Kidney (tissue), 22 donors: ENCODE data around the gene NUP62. TPM values are rescaled to one million over a fixed set of nuclear protein-coding genes. Genes with fewer than 3 reads are reported as not detected.
A peak's percentile ranks its signal among the peaks of the same experiment; 100 is the strongest.

Source experiments
- DNase-seq, 5 donors: peaks; one replicate each; pipeline ENCODE4 v3.0.0-alpha.2; 2013 to 2020
- FAIRE-seq: peaks from 2 replicates; lab custom pipeline; 2012; peaks lifted over from hg19 to GRCh38; lab: Jason Lieb, UNC
- H3K27ac ChIP-seq, 2 donors: one replicate each; pipeline ENCODE4 v1.7.0; 2013; ENCODE audit warnings: low read depth in 2 of 2, low read length in 2 of 2, inconsistent platforms in 1 of 2
- H3K27me3 ChIP-seq: one replicate; pipeline ENCODE4 v1.7.1; 2013; ENCODE audit warnings: low read length, inconsistent platforms; ENCODE audit not compliant: control insufficient read depth, insufficient read depth
- H3K36me3 ChIP-seq, 3 donors: one replicate each; pipeline versions ENCODE4 v1.7.0 to v1.7.1; 2013; ENCODE audit warnings: low read length in 3 of 3, control low read depth in 1 of 3, inconsistent platforms in 1 of 3; ENCODE audit not compliant: insufficient read depth in 3 of 3, control insufficient read depth in 2 of 3
- H3K4me1 ChIP-seq, 3 donors: one replicate each; pipeline versions ENCODE4 v1.7.0 to v1.7.1; 2013; ENCODE audit warnings: low read length in 3 of 3, inconsistent platforms in 1 of 3, low read depth in 1 of 3; ENCODE audit not compliant: control insufficient read depth in 2 of 3, insufficient read depth in 2 of 3
- H3K4me3 ChIP-seq, 3 donors: one replicate each; pipeline versions ENCODE4 v1.7.0 to v1.8.1; 2013; ENCODE audit warnings: low read length in 3 of 3, control low read depth in 1 of 3, inconsistent platforms in 1 of 3
- H3K9ac ChIP-seq, 3 donors: one replicate each; pipeline versions ENCODE4 v1.7.0 to v1.7.1; 2013; ENCODE audit warnings: low read length in 3 of 3, control low read depth in 1 of 3, inconsistent platforms in 1 of 3
- H3K9me3 ChIP-seq, 3 donors: one replicate each; pipeline versions ENCODE4 v1.7.0 to v1.7.1; 2013; ENCODE audit warnings: low read length in 3 of 3, control low read depth in 1 of 3, inconsistent platforms in 1 of 3; ENCODE audit not compliant: control insufficient read depth in 2 of 3, insufficient read depth in 1 of 3
- intact Hi-C: fragments of 100-400 bp; cut with DNase I; formaldehyde crosslinking; loops from one replicate; pipeline ENCODE4 v1.11.1; 2022
- long read RNA-seq, 10 donors: library from polyadenylated mRNA in 1 of 10; unstranded in 1 of 10; transcript quantifications; one replicate each; pipeline ENCODE4 v2.0.0 and lab custom pipeline, GENCODE V29; 2021 to 2026
- polyA plus RNA-seq: library from polyadenylated mRNA; stranded (reverse); fragments of 350-450 nt; fragmentation: Illumina TruSeq; extraction: RNeasy Lipid Tissue Mini Kit (QIAGEN cat#74804); gene quantifications from one replicate; pipeline ENCODE4 v1.2.3, GENCODE V29; 2014; ENCODE audit warnings: low read depth, low replicate concordance; ENCODE audit not compliant: insufficient read depth
- total RNA-seq: library from RNA; stranded (reverse); fragmentation: NEBNext Ultra II Directional; extraction: Animal tissue kit (Norgen Biotek cat#: 25700); gene quantifications from one replicate; pipeline ENCODE4 v1.2.1, GENCODE V29; 2021
- TF ChIP-seq, protein P1 (sequence below): IDR thresholded peaks from 3 replicates; pipeline ENCODE4 v1.5.1; 2012; ENCODE audit warnings: mild to moderate bottlenecking, moderate library complexity, borderline replicate concordance; ENCODE audit not compliant: insufficient read depth; ENCODE audit errors: extremely low read depth
- donor health status: control.
- donor health status: control.
- donor health status: control.
- donor health status: control.
- donor health status: control.
- donor health status: DM: yes; HTN: yes; CAD: no.
- donor health status: Normal renal cell carcinoma (clear cell type).

NUP62 gene, protein sequence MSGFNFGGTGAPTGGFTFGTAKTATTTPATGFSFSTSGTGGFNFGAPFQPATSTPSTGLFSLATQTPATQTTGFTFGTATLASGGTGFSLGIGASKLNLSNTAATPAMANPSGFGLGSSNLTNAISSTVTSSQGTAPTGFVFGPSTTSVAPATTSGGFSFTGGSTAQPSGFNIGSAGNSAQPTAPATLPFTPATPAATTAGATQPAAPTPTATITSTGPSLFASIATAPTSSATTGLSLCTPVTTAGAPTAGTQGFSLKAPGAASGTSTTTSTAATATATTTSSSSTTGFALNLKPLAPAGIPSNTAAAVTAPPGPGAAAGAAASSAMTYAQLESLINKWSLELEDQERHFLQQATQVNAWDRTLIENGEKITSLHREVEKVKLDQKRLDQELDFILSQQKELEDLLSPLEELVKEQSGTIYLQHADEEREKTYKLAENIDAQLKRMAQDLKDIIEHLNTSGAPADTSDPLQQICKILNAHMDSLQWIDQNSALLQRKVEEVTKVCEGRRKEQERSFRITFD
- total RNA-seq (39.0 TPM), polyA plus RNA-seq (17.1 TPM)
- long read RNA-seq, donor 1, transcript NUP62-201 (3 exons, 2,870 nt): minor isoform, 6 of 19 reads
- long read RNA-seq, donor 1, transcript NUP62-202 (2 exons, 3,479 nt): major isoform, 7 of 19 reads
- long read RNA-seq, donor 1, partial matches to known transcripts: 0 of 19 reads
- long read RNA-seq, donor 1, other reads (novel, unspliced or antisense): 0 of 19 reads
- long read RNA-seq, donor 2, transcript NUP62-202 (2 exons, 3,479 nt): major isoform, 10 of 23 reads
- long read RNA-seq, donor 2, transcript NUP62-201 (3 exons, 2,870 nt): minor isoform, 7 of 23 reads
- long read RNA-seq, donor 2, partial matches to known transcripts: 0 of 23 reads
- long read RNA-seq, donor 2, other reads (novel, unspliced or antisense): 0 of 23 reads
- long read RNA-seq, donor 3, transcript NUP62-201 (3 exons, 2,870 nt): major isoform, 5 of 14 reads
- long read RNA-seq, donor 3, partial matches to known transcripts: 0 of 14 reads
- long read RNA-seq, donor 3, other reads (novel, unspliced or antisense): 0 of 14 reads
- long read RNA-seq, donor 4, transcript NUP62-201 (3 exons, 2,870 nt): minor isoform, 5 of 17 reads
- long read RNA-seq, donor 4, transcript NUP62-202 (2 exons, 3,479 nt): major isoform, 6 of 17 reads
- long read RNA-seq, donor 4, partial matches to known transcripts: 0 of 17 reads
- long read RNA-seq, donor 4, other reads (novel, unspliced or antisense): 0 of 17 reads
- long read RNA-seq, donor 5, partial matches to known transcripts: 0 of 1 reads
- long read RNA-seq, donor 5, other reads (novel, unspliced or antisense): 0 of 1 reads
- long read RNA-seq, donor 6, partial matches to known transcripts: 0 of 4 reads
- long read RNA-seq, donor 6, other reads (novel, unspliced or antisense): 0 of 4 reads
- long read RNA-seq, donor 7, transcript NUP62-202 (2 exons, 3,479 nt): major isoform, 8 of 32 reads
- long read RNA-seq, donor 7, transcript NUP62-201 (3 exons, 2,870 nt): minor isoform, 6 of 32 reads
- long read RNA-seq, donor 7, partial matches to known transcripts: 0 of 32 reads
- long read RNA-seq, donor 7, other reads (novel, unspliced or antisense): 15 of 32 reads
- long read RNA-seq, donor 8, transcript NUP62-201 (3 exons, 2,870 nt): major isoform, 9 of 71 reads
- long read RNA-seq, donor 8, transcript NUP62-202 (2 exons, 3,479 nt): minor isoform, 5 of 71 reads
- long read RNA-seq, donor 8, partial matches to known transcripts: 50 of 71 reads
- long read RNA-seq, donor 8, other reads (novel, unspliced or antisense): 0 of 71 reads
- long read RNA-seq, donor 9, transcript NUP62-201 (3 exons, 2,870 nt): major isoform, 5 of 13 reads
- long read RNA-seq, donor 9, partial matches to known transcripts: 0 of 13 reads
- long read RNA-seq, donor 9, other reads (novel, unspliced or antisense): 0 of 13 reads
- long read RNA-seq, donor 10, transcript NUP62-208 (2 exons, 3,590 nt): minor isoform, 6 of 44 reads
- long read RNA-seq, donor 10, transcript NUP62-202 (2 exons, 3,479 nt): major isoform, 10 of 44 reads
- long read RNA-seq, donor 10, partial matches to known transcripts: 22 of 44 reads
- long read RNA-seq, donor 10, other reads (novel, unspliced or antisense): 0 of 44 reads

GRCh38 chr19:49929121-49929610 is at the start of gene NUP62, which contains the start of gene ATF5:
NUP62 (minus strand) TSS chr19:49929504; CDS start chr19:49909807, 19,697 bp downstream.
ATF5 (plus strand) TSS chr19:49929205; CDS start chr19:49930851, 1,646 bp downstream.
- FAIRE-seq: no peak
- TF ChIP-seq, protein P1, sequence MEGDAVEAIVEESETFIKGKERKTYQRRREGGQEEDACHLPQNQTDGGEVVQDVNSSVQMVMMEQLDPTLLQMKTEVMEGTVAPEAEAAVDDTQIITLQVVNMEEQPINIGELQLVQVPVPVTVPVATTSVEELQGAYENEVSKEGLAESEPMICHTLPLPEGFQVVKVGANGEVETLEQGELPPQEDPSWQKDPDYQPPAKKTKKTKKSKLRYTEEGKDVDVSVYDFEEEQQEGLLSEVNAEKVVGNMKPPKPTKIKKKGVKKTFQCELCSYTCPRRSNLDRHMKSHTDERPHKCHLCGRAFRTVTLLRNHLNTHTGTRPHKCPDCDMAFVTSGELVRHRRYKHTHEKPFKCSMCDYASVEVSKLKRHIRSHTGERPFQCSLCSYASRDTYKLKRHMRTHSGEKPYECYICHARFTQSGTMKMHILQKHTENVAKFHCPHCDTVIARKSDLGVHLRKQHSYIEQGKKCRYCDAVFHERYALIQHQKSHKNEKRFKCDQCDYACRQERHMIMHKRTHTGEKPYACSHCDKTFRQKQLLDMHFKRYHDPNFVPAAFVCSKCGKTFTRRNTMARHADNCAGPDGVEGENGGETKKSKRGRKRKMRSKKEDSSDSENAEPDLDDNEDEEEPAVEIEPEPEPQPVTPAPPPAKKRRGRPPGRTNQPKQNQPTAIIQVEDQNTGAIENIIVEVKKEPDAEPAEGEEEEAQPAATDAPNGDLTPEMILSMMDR: no peak
- DNase-seq: peak; percentile 93 to 97 (median 96)
- intact Hi-C loops: no loop called here
- H3K27me3 ChIP-seq: no peaks in the 10 kb centered on the region
- H3K4me3 ChIP-seq: peak within 1 kb of the TSS; percentile 72 to 91 (median 82)
- no peaks in the 10 kb centered on the region for H3K9me3 ChIP-seq
- H3K36me3 ChIP-seq: peaks cover 2 to 6% (median 4%) of the 10 kb centered on the region in 3 donors
- H3K9ac ChIP-seq: peak within 1 kb of the TSS; percentile 68 to 81 (median 79)
- H3K4me1 ChIP-seq: peaks cover 3 to 10% (median 4%) of the 10 kb centered on the region in 3 donors
- peak within 1 kb of the TSS; percentile 90 to 94 for H3K27ac ChIP-seq

- TF ChIP-seq, protein P1: no peak
- intact Hi-C loops: no loop called here
- Histone ChIP-seq H3K4me1 (no peaks in the 10 kb centered on the region), H3K36me3 (peaks cover 0 to 13% (median 4%) of the 10 kb centered on the region in 3 donors), H3K4me3 (no peak overlapping the region), H3K9me3 (no peaks in the 10 kb centered on the region), H3K27ac (no peak overlapping the region), H3K9ac (no peak overlapping the region), H3K27me3 (no peaks in the 10 kb centered on the region)
- no peak for FAIRE-seq
- no peak for DNase-seq
These were observed 49.0 kb upstream of the NUP62 start for GRCh38 chr19:49978324-49978723.
